GM12864 (cell line): ENCODE measurements around the gene DAG1.

Experiments used
- DNase-seq: peaks from one replicate; pipeline ENCODE4 v3.0.0-alpha.2; 2011; ENCODE audit warnings: low read depth
- H3K4me3 ChIP-seq: 2 replicates; pipeline ENCODE4 v1.5.1; 2011; ENCODE audit warnings: mild to moderate bottlenecking, low read depth, low read length, control low read depth
- TF ChIP-seq, protein P1 (sequence below): IDR thresholded peaks from 2 replicates; pipeline ENCODE4 v1.5.1; 2011; ENCODE audit warnings: low read depth, mild to moderate bottlenecking, moderate library complexity, low read length, control low read depth, inconsistent platforms; ENCODE audit errors: missing control alignments

The DAG1 gene

DNA sequence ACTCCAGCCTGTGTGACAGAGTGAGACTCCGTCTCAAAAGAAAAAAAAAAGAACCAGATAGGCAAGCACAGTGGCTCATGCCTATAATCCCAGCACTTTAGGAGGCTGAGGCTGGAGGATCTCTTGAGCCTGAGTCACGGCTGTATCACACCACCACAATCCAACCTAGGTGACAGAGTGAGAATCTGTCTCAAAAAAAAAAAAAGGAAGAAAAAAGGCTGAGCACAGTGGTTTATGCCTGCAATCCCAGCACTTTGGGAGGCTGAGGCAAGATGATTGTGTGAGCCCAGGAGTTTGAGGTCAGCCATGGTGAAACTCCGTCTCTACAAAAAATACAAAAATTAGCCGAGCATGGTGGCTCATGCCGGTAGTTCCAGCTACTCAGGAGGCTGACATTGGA is 35.3 kb upstream of the DAG1 start:
- DNase-seq: no peak
- no peak overlapping the region for H3K4me3 ChIP-seq
- TF ChIP-seq, protein P1, sequence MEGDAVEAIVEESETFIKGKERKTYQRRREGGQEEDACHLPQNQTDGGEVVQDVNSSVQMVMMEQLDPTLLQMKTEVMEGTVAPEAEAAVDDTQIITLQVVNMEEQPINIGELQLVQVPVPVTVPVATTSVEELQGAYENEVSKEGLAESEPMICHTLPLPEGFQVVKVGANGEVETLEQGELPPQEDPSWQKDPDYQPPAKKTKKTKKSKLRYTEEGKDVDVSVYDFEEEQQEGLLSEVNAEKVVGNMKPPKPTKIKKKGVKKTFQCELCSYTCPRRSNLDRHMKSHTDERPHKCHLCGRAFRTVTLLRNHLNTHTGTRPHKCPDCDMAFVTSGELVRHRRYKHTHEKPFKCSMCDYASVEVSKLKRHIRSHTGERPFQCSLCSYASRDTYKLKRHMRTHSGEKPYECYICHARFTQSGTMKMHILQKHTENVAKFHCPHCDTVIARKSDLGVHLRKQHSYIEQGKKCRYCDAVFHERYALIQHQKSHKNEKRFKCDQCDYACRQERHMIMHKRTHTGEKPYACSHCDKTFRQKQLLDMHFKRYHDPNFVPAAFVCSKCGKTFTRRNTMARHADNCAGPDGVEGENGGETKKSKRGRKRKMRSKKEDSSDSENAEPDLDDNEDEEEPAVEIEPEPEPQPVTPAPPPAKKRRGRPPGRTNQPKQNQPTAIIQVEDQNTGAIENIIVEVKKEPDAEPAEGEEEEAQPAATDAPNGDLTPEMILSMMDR: no peak

DNA sequence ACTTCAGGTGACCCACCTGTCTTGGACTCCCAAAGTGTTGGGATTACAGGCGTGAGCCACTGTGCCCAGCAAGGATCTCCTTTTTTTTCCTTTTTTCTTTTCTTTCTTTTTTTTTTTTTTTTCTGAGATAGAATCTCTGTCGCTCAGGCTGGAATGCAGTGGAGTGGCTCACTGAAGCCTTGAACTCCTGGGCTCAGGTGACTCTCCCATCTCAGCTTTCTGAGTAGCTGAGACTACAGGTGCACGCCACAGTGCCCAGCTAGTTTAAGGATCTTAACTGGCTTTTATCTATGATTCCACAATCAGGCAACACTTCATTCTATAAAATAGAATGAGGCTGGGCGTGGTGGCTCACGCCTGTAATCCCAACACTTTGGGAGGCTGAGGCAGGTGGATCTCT is 24.7 kb upstream of the DAG1 start:
- DNase-seq: no peak
- H3K4me3 ChIP-seq: no peak overlapping the region
- TF ChIP-seq, protein P1: no peak

DNA sequence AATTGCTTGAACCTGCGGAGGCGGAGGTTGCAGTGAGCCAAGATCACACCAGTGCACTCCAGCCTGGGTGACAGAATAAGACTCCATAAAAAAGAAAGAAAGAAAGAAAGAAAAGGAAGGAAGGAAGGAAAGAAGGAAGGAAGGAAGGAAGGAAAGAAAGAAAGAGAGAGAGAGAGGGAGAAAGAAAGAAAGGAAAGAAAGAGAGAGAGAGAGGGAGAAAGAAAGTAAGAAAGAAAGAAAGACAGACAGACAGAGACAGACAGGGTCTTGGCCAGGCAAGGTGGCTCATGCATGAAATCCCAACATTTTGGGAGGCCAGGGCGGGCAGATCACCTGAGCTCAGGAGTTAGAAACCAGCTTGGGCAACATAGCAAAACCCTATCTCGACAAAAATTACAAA is 16.4 kb upstream of the DAG1 start:
- TF ChIP-seq, protein P1: no peak
- DNase-seq: no peak
- no peak overlapping the region for H3K4me3 ChIP-seq

DNA sequence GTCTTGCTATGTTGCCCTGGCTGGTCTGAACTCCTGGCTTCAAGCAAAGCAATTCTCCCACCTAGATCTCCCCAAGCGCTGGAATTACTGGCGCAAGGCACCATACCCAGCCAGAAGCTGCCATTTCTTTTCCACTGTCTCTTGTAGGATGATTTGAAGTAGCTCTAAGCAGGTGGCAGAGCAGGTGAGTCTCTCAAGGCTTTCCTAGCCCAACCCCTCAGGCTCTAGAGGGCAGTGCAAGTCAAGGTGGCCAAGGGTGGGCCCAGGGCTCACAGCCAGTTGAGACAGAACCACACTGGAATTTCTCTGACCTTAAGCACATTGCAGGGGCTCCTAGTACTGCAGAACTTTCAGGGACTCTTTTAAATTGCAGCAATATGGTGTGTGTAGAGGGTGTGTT is 15.6 kb upstream of the DAG1 start:
- H3K4me3 ChIP-seq: no peak overlapping the region
- TF ChIP-seq, protein P1: peak; percentile 31
- no peak for DNase-seq

DNA sequence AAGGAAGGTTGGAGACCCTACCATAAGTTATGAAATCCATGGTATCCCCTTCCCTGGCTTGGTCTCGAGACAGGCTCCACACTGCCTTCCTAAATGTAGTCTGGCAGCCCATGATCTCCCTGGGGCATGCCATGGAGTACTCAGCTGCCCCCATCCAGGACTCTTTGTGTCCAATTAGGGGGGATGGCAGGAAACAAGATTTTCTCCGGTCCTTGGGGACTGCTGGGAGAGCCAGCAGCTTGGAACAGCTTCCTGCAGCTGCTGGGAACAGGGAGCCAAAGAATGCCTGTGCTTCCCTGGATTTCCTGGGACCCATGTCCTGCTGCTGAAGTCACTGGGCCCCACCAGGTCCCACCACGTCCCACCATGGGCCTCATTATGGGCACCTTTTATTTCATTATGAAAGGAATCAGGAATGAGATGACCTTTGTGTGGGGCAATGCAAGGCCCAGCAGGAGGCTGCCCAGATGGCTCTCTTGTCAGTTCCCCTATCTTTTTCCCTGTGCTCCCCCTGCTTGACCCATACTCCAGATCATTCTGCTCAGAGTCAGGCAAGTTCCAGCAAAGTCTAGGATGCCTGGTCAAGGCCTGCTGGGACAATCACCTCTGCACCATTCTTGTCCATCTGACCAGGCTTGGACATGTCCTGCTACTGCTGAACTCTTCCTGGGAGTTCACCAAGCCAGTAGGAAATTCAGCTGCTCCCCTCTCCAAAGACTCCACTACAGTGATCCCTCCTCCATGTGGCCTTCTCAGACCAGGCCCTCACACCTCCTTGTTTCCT is 15.0 kb upstream of the DAG1 start:
- H3K4me3 ChIP-seq: no peak overlapping the region
- no peak for DNase-seq
- TF ChIP-seq, protein P1: no peak

DNA sequence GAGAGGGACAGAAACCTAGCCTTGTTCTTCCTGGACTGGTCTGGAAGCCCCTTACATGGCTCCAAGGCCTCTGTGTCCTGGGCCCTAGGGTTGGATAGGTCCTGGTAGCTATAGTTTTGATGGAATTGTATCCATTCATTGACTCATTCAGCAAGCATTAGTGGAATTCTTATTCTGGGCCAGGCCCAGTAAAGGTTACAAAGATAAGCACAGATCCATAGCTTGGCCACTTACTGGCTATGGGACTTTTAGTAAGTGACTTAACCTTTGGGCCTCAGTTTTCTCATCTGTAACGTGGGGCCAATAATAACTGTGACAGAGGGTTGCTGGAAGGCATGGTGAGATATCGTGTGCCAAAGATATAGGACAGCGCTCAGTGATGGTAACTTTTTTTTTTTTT is 13.6 kb upstream of the DAG1 start:
- TF ChIP-seq, protein P1: no peak
- no peak for DNase-seq
- no peak overlapping the region for H3K4me3 ChIP-seq

DNA sequence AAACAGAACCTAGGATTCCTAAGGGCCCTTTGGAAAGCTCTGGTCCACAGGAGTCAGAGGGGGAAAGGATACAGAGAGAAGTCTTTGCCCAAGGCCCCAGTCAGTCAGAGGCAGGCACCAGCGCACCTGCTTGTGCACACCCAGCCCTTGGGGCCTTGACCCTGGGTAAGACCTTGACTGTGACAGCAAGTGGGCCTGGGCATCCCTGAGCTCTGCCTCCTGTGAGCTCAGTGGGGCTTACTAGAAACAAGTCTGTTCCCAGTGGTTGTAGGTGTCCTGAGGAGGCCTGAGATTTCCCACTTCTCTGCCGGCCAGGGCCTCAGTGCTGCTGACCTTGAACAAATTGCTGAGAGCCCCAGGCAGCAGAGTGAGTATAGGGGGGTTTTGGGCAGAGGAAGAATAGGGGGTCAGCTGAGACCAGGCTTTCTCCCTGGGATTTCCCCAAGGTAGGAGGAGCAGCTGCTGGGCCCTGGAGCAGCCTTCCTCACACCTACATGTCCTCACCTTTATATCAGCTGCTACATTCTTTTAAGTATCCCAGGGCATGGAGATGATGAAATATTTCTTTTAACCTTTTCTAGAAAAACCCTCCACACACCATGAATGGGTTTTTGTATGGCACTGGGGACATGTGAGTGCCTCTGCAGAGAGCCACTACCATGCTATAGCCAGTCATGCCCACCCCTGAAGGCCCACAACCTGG is 9.7 kb upstream of the DAG1 start:
- TF ChIP-seq, protein P1: no peak
- H3K4me3 ChIP-seq: no peak overlapping the region
- DNase-seq: no peak
